Neural cell (in vitro differentiated cells): Measurements from ENCODE around the gene LRRC49.

Experiments
- CTCF ChIP-seq: fragments of 450-650 bp; IDR thresholded peaks from 2 replicates; pipeline ENCODE4 v1.5.1; 2014; ENCODE audit warnings: antibody characterized with exemption, mild to moderate bottlenecking, moderate library complexity; ENCODE audit not compliant: poor library complexity, severe bottlenecking
- EP300 ChIP-seq: fragments of 450-650 bp; conservative IDR thresholded peaks from 2 replicates; pipeline ENCODE4 v1.6.1; 2014; ENCODE audit warnings: antibody characterized with exemption, mild to moderate bottlenecking, moderate library complexity; ENCODE audit not compliant: poor library complexity, severe bottlenecking
- EZH2 ChIP-seq: fragments of 200-600, 300-800 bp; shearing (Covaris generic), sonication (generic); IDR thresholded peaks from 2 replicates; pipeline ENCODE4 v1.6.1; 2014; ENCODE audit warnings: antibody characterized with exemption, low read length, borderline replicate concordance, mild to moderate bottlenecking; ENCODE audit not compliant: insufficient read depth, poor library complexity, severe bottlenecking
- MXI1 ChIP-seq: fragments of 450-650 bp; conservative IDR thresholded peaks from 2 replicates; pipeline ENCODE4 v1.6.1; 2014; ENCODE audit warnings: antibody characterized with exemption, mild to moderate bottlenecking; ENCODE audit not compliant: poor library complexity, severe bottlenecking
- POLR2AphosphoS5 ChIP-seq: IDR thresholded peaks from 2 replicates; pipeline ENCODE4 v1.6.1; 2012
- RAD21 ChIP-seq: fragments of 450-650 bp; conservative IDR thresholded peaks from 2 replicates; pipeline ENCODE4 v1.6.1; 2014; ENCODE audit warnings: antibody characterized with exemption, mild to moderate bottlenecking, moderate library complexity
- REST ChIP-seq: IDR thresholded peaks from 2 replicates; pipeline ENCODE4 v1.6.1; 2012; ENCODE audit warnings: borderline replicate concordance
- TAF1 ChIP-seq: IDR thresholded peaks from 2 replicates; pipeline ENCODE4 v1.6.1; 2012; ENCODE audit warnings: low read depth

- TF ChIP-seq REST (no peak), CTCF (no peak), POLR2AphosphoS5 (no peak), EZH2 (no peak), TAF1 (no peak), RAD21 (no peak), MXI1 (no peak), EP300 (no peak)
Measured at GRCh38 chr15:70859322-70859908, 33.2 kb upstream of the LRRC49 start.
